Chondrocyte (in vitro differentiated cells): ENCODE data around the gene FAM162A. TPM values are rescaled to one million over a fixed set of nuclear protein-coding genes. Genes with fewer than 3 reads are reported as not detected.
A peak's percentile ranks its signal among the peaks of the same experiment; 100 is the strongest.

Source experiments
- DNase-seq: peaks from one replicate; pipeline ENCODE4 v3.0.0; 2021; ENCODE audit warnings: mixed read lengths, low spot score
- H3K27ac Mint-ChIP-seq: one replicate; pipeline ENCODE4 v1.8.0; 2021; ENCODE audit warnings: mild to moderate bottlenecking, moderate library complexity, mixed read lengths; ENCODE audit not compliant: unreplicated experiment
- H3K27me3 Mint-ChIP-seq: 2 replicates; pipeline ENCODE4 v1.8.0; 2021; ENCODE audit warnings: low read depth, mixed read lengths
- H3K36me3 Mint-ChIP-seq: 2 replicates; pipeline ENCODE4 v1.8.0; 2021; ENCODE audit warnings: low read depth, mixed read lengths
- H3K4me1 Mint-ChIP-seq: 2 replicates; pipeline ENCODE4 v1.8.0; 2021; ENCODE audit warnings: low read depth, mild to moderate bottlenecking, mixed read lengths
- H3K4me3 Mint-ChIP-seq: one replicate; pipeline ENCODE4 v1.8.0; 2021; ENCODE audit warnings: mild to moderate bottlenecking, moderate library complexity, mixed read lengths; ENCODE audit not compliant: unreplicated experiment
- H3K9me3 Mint-ChIP-seq: 2 replicates; pipeline ENCODE4 v1.8.0; 2021; ENCODE audit warnings: low read depth, mixed read lengths
- CTCF ChIP-seq: fragments of 200-600 bp; sonication (generic); IDR thresholded peaks from 2 replicates; pipeline ENCODE4 v1.5.0; 2021; ENCODE audit warnings: antibody characterized with exemption, mild to moderate bottlenecking, moderate library complexity
- total RNA-seq: library from RNA; stranded (reverse); gene quantifications from 3 replicates; pipeline ENCODE4 v1.2.1, GENCODE V29; 2021

FAM162A gene
- total RNA-seq, 1 donor from 2014 or later, result 40.1 TPM

- Mint-ChIP-seq H3K4me3 (no peak overlapping the region), H3K27ac (no peak overlapping the region), H3K27me3 (no peaks in the 10 kb centered on the region), H3K36me3 (peaks cover 9% of the 10 kb centered on the region), H3K9me3 (no peaks in the 10 kb centered on the region), H3K4me1 (no peaks in the 10 kb centered on the region)
- no peak for TF ChIP-seq CTCF
- no peak for DNase-seq
Measured at GRCh38 chr3:122366379-122366749, 17.6 kb upstream of the FAM162A start.

- Mint-ChIP-seq H3K27ac (no peak overlapping the region), H3K4me1 (no peaks in the 10 kb centered on the region), H3K9me3 (no peaks in the 10 kb centered on the region), H3K4me3 (no peak overlapping the region), H3K36me3 (peaks cover 3% of the 10 kb centered on the region), H3K27me3 (no peaks in the 10 kb centered on the region)
- DNase-seq, result no peak
- no peak for TF ChIP-seq CTCF
Measured at GRCh38 chr3:122374034-122374433, 9.9 kb upstream of the FAM162A start.

GRCh38 chr3:122377975-122378374 is 6.0 kb upstream of the FAM162A start:
- no peak overlapping the region for H3K4me3 Mint-ChIP-seq
- H3K36me3 Mint-ChIP-seq, result peaks cover 3% of the 10 kb centered on the region
- no peak overlapping the region for H3K27ac Mint-ChIP-seq
- H3K9me3 Mint-ChIP-seq, result no peaks in the 10 kb centered on the region
- no peak for DNase-seq
- no peak for TF ChIP-seq CTCF
- no peaks in the 10 kb centered on the region for H3K27me3 Mint-ChIP-seq
- peaks cover 13% of the 10 kb centered on the region for H3K4me1 Mint-ChIP-seq

GRCh38 chr3:122382888-122383666 is 905 bp upstream of the FAM162A start, which contains the start of gene MIX23:
MIX23 (minus strand) TSS chr3:122383231; CDS start chr3:122383224, 7 bp downstream.
- no peak for TF ChIP-seq CTCF
- Mint-ChIP-seq H3K4me1 (peaks cover 32% of the 10 kb centered on the region), H3K27me3 (no peaks in the 10 kb centered on the region), H3K9me3 (no peaks in the 10 kb centered on the region), H3K27ac (peak within 1 kb of the TSS; percentile 93), H3K36me3 (peaks cover 2% of the 10 kb centered on the region), H3K4me3 (peak within 1 kb of the TSS; percentile 91)
- DNase-seq, result no peak

GRCh38 chr3:122387709-122388108 is 3.7 kb downstream of the FAM162A start:
- no peaks in the 10 kb centered on the region for H3K9me3 Mint-ChIP-seq
- H3K4me1 Mint-ChIP-seq, result peaks cover 20% of the 10 kb centered on the region
- H3K4me3 Mint-ChIP-seq, result no peak overlapping the region
- DNase-seq, result no peak
- no peak for TF ChIP-seq CTCF
- H3K27ac Mint-ChIP-seq, result no peak overlapping the region
- peaks cover 2% of the 10 kb centered on the region for H3K36me3 Mint-ChIP-seq
- no peaks in the 10 kb centered on the region for H3K27me3 Mint-ChIP-seq
